HG03342 (cell line): ENCODE results near the gene SPO11.
A peak's percentile ranks its signal among the peaks of the same experiment; 100 is the strongest.

ENCODE experiments used
- ATAC-seq: cut with Tn5 transposase; IDR thresholded peaks from one replicate; pipeline ENCODE4 v1.9.1; 2021; ENCODE audit warnings: mild to moderate bottlenecking, moderate library complexity; ENCODE audit not compliant: unreplicated experiment

SPO11 gene

GRCh38 chr20:57388953-57389694, 59.5 kb downstream of the SPO11 start:
- peak; percentile 27 for ATAC-seq

DNA sequence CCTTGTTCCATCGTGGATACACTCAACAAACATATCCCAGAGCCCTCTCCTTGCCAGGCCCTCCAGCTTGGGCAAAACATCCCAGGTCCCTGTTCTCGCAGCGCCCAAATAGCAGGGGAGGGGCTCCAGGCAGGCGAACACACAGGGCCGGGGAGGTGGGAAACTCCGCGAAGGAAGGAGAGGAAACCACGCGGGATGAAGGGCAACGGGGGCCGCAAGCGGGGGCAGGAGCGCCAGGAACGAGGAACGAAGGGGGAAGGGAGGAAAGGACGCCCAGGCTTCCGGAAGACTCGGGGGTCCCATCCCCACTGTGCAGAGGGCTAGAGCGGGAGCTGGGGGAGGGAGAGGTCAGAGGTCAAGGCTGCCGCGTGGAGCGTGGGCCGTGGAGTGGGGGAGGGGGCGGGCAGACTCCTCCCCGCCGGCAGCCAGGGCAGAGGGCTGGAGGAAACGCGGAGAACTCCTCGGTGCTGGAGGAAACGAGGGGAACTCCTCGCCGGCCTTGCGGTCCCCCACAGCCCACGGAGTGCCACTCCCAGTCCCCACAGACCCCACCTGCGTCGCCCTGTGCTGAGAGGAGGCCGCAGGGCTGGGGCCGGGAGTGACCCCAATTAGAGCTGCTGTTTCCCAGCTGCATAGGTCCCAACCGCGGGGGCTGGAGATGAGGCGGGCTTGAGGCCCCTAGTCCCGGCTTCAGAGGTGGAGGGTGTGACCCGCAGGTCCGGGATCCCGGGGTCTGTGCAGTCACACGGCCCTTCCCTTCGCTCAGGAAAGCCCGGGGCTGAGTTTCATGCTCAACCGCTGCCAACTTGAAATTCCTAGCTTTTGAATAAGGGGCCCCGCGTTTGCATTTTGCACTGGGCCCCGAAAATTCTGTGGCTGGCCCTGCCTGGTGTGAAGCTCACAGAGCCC, 60.3 kb downstream of the SPO11 start:
- ATAC-seq, result no peak

GRCh38 chr20:57390604-57391438, 61.2 kb downstream of the SPO11 start, which contains the start of gene RBM38:
RBM38 (plus strand) TSS chr20:57391396; CDS start chr20:57391582, 186 bp downstream.
- ATAC-seq, result peak; percentile 52

GRCh38 chr20:57391439-57392301, 62.1 kb downstream of the SPO11 start:
- peak; percentile 2 for ATAC-seq

DNA sequence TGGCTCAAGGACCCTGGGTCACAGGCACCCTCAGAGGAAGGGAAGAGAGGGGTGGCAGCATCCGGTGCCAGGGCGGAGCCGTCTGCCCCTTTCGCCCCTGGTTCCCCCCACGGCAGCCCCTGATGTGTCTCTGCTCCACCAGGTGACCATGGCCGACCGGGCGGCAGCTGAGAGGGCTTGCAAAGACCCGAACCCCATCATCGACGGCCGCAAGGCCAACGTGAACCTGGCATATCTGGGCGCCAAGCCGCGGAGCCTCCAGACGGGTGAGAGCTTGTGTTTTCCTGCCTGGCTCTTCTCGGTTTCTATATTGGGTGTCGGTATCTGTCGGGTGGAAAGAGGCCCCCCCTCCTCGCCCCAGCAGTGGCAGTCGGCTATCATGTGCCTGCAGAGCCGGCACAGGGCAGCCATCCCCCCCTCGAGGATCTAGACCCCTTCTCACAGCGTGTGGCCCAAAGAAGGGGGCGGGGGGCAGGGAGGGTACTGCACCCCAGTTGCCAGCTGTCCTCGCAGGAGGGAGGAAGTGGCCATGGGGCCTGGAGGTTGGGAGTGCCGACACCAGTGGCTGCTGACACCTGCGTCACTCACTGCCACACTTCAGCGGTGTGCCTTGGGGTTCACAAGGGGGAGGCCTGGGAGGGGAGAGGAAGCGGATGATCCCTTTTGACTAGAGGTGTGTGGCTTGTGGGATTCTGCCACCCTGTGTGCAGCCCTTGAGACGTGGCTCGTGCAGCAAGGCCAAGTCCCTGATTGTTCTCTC, 63.1 kb downstream of the SPO11 start:
- ATAC-seq, result no peak
